ENCODE measurements around the gene ZFP3. TPM values are rescaled to one million over a fixed set of nuclear protein-coding genes. Genes with fewer than 3 reads are reported as not detected.
"Not testable (repeated sequence)": the region's sequence is repeated elsewhere in the genome, so short reads cannot be mapped to it uniquely, and the experiment has no call there.

Gene ZFP3
- total and polyA plus RNA-seq, 2 experiments from 2014 or later = 0.23 to 0.24 TPM

DNA sequence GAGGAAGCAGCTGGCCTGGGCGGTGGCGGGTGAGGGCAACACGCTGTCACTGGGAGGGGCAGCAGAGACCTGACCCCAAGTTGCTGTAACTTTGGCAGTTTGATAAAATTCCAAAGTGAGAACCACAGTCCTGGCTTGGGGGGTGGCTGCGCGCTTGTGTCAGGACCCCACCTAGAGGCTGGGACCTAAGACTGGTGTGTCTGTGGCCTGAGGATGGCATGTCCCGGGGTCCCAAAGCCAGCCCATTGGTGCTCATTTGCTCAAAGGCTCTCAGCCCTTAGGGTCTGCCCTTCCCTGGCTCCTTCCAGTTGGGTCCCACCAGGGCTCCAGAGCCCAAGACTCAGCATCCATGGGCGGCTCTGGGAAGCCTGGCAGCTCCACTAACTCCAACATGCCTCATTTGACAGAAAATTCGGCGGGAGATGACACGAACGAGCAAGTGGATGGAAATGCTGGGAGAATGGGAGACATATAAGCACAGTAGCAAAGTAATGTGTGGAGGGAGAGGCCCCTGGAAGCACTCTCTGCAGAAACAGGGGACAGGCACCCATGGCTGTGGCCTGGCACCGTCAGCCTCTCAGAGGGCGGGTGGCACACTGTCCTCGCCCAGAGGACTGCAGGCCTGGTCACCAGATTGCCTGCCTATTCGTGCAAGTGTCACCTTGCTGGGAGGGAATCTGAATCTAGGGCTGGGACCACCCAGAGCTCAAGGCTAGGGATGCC, 54.4 kb downstream of the ZFP3 start:
- H4K20me1 ChIP-seq (ENCODE audit: insufficient read depth, poor library complexity, severe bottlenecking); DNase-seq (ENCODE audit: low spot score); H3K36me3 ChIP-seq (replicated peaks; ENCODE audit: insufficient read depth, low read depth); H3K4me2 ChIP-seq; H3K9me2 ChIP-seq (replicated peaks; ENCODE audit: insufficient read depth); H3K9me3 ChIP-seq (ENCODE audit: low read depth); H3K4me3 ChIP-seq; H3K27ac ChIP-seq; H3K27me3 ChIP-seq; H3K79me2 ChIP-seq; H2AFZ ChIP-seq; H3K4me1 ChIP-seq (ENCODE audit: insufficient read depth): not testable (repeated sequence)
- 93% methylated on average over 15 of the region's 15 CpGs for WGBS (ENCODE audit: low lambda C conversion rate, missing lambda C conversion rate)

- H3K9me2 ChIP-seq (replicated peaks; ENCODE audit: insufficient read depth) = no peaks in the 10 kb centered on the region
- no peak overlapping the region for H3K27ac ChIP-seq
- no peak overlapping the region for H3K4me3 ChIP-seq
- H3K79me2 ChIP-seq = no peaks in the 10 kb centered on the region
- no peaks in the 10 kb centered on the region for H3K27me3 ChIP-seq
- H3K4me2 ChIP-seq = no peak overlapping the region
- DNase-seq (ENCODE audit: low spot score) = no peak
- H3K4me1 ChIP-seq (ENCODE audit: insufficient read depth) = no peaks in the 10 kb centered on the region
- H3K36me3 ChIP-seq (replicated peaks; ENCODE audit: insufficient read depth, low read depth) = no peaks in the 10 kb centered on the region
- H3K9me3 ChIP-seq (ENCODE audit: low read depth) = no peaks in the 10 kb centered on the region
- no peak for TF ChIP-seq CTCF (IDR thresholded peaks at IDR 0.05; ENCODE audit: poor library complexity)
- TF ChIP-seq EZH2phosphoT487 (IDR thresholded peaks at IDR 0.05; ENCODE audit: low read depth, severe bottlenecking, unreplicated experiment) = no peak
- TF ChIP-seq EZH2 (IDR thresholded peaks at IDR 0.05; ENCODE audit: borderline replicate concordance) = no peak
- 91% methylated on average over 8 of the region's 8 CpGs for WGBS (ENCODE audit: low lambda C conversion rate, missing lambda C conversion rate)
- H2AFZ ChIP-seq = no peak overlapping the region
- no peaks in the 10 kb centered on the region for H4K20me1 ChIP-seq (ENCODE audit: insufficient read depth, poor library complexity, severe bottlenecking)
Measured at GRCh38 chr17:5133311-5133710, 55.0 kb downstream of the ZFP3 start.

DNA sequence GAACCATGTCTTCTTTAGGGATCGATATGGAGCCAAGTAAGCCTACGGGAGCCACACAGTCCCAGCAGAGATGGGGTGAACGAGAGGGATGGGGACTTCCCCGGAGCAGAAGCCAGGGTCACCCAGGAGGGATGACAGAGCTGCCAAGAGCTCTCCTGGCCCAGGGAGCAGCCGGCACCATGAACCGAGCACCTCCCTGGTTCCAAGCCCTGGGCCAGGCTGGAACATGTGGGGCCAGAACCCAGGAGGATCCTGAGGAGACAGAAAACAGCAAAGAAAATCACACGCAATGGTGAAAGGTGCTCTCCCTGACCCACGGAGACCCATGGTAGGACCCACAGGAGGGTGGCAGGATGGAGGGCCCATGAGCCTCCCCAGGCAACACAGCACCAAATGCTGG, 55.7 kb downstream of the ZFP3 start:
- H4K20me1 ChIP-seq (ENCODE audit: insufficient read depth, poor library complexity, severe bottlenecking); DNase-seq (ENCODE audit: low spot score); H3K4me1 ChIP-seq (ENCODE audit: insufficient read depth); H3K27me3 ChIP-seq; H3K36me3 ChIP-seq (replicated peaks; ENCODE audit: insufficient read depth, low read depth); H3K9me2 ChIP-seq (replicated peaks; ENCODE audit: insufficient read depth); H3K4me3 ChIP-seq; H3K4me2 ChIP-seq; H3K27ac ChIP-seq; H3K79me2 ChIP-seq; H2AFZ ChIP-seq; H3K9me3 ChIP-seq (ENCODE audit: low read depth): not testable (repeated sequence)
- 94% methylated on average over 8 of the region's 8 CpGs for WGBS (ENCODE audit: low lambda C conversion rate, missing lambda C conversion rate)

DNA sequence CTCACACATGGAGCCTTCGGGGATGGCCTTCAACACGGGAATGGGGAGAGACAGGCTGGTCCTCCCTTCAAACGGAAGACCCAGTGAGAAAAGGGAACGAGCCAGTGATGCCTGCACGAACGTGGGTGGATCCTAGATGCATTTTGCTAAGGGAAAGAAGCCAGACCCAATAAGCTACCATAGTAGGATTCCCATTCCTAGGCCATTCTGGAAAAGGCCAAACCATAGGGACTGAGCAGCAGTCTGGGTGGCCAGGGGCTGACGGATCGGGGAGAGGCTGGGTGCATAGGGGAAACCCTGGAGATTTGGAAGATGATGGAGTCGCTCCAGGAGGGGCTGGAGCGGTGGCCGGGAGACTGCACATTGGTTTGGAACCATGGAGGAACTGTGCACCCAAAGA, 56.3 kb downstream of the ZFP3 start:
- not testable (repeated sequence) for H3K9me3 ChIP-seq (ENCODE audit: low read depth); H4K20me1 ChIP-seq (ENCODE audit: insufficient read depth, poor library complexity, severe bottlenecking); H3K27ac ChIP-seq; DNase-seq (ENCODE audit: low spot score); H3K4me2 ChIP-seq; H3K27me3 ChIP-seq; H3K4me1 ChIP-seq (ENCODE audit: insufficient read depth); H3K4me3 ChIP-seq; H3K79me2 ChIP-seq; H2AFZ ChIP-seq; H3K36me3 ChIP-seq (replicated peaks; ENCODE audit: insufficient read depth, low read depth); H3K9me2 ChIP-seq (replicated peaks; ENCODE audit: insufficient read depth)
- 92% methylated on average over 11 of the region's 11 CpGs for WGBS (ENCODE audit: low lambda C conversion rate, missing lambda C conversion rate)

DNA sequence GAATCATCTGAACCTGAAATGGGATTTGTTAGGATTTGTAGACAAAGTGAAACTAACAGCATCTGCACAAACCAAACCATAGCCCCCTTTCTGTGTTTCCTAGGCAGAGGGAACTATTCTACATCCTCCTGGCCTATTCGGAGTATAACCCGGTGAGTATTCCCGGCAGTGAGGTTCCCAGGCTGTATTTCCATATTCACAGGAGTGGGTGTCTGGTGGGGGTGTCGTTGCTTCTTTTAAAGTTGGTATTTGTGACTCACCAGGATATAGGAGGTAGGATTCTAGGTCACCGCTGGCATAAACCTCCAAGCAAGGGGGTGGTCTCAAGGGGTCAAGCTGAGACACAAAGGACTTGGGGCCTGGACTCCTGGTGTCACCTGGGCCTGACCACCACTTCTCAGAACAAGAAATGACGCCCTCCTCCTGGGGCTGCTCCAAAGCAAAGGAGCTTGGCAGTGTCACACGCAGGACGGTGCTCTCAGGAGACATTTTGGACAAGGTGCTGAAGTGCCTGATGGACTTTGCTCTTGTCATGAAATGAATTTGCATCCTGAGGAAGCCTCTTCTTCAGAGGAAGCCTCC, 57.0 kb downstream of the ZFP3 start:
- H3K79me2 ChIP-seq; H3K27me3 ChIP-seq; H3K36me3 ChIP-seq (replicated peaks; ENCODE audit: insufficient read depth, low read depth); H3K27ac ChIP-seq; H3K4me3 ChIP-seq; H3K4me2 ChIP-seq; H3K4me1 ChIP-seq (ENCODE audit: insufficient read depth); H3K9me3 ChIP-seq (ENCODE audit: low read depth); H4K20me1 ChIP-seq (ENCODE audit: insufficient read depth, poor library complexity, severe bottlenecking); DNase-seq (ENCODE audit: low spot score); H3K9me2 ChIP-seq (replicated peaks; ENCODE audit: insufficient read depth); H2AFZ ChIP-seq: not testable (repeated sequence)
- WGBS (ENCODE audit: low lambda C conversion rate, missing lambda C conversion rate) = 83% methylated on average over 8 of the region's 8 CpGs

Measured in hepatocyte (in vitro differentiated cells).